NCI-H1930 (cell line): ENCODE data around the gene THAP11.
"Not testable (repeated sequence)": the region's sequence is repeated elsewhere in the genome, so short reads cannot be mapped to it uniquely, and the experiment has no call there.

Experiments used
- DNase-seq, 2 experiments: peaks; one replicate each; lab custom pipeline; 2025; lab: John Stamatoyannopoulos, UW

THAP11 gene

GRCh38 chr16:67837190-67837589 lies 4.9 kb upstream of the THAP11 start:
- DNase-seq = not testable (repeated sequence)

- no peak for DNase-seq
Measured at GRCh38 chr16:67837811-67838210, 4.3 kb upstream of the THAP11 start.

GRCh38 chr16:67841198-67841815 lies 813 bp upstream of the THAP11 start:
- DNase-seq = no peak

GRCh38 chr16:67842509-67843342 lies 606 bp downstream of the THAP11 start:
- DNase-seq = peak in 1 of 2 experiments; percentile 39

GRCh38 chr16:67843343-67843765 lies 1.2 kb downstream of the THAP11 start:
- no peak for DNase-seq

GRCh38 chr16:67844497-67844896 lies 2.4 kb downstream of the THAP11 start:
- DNase-seq = no peak

GRCh38 chr16:67845291-67846062 lies 3.4 kb downstream of the THAP11 start:
- no peak for DNase-seq

GRCh38 chr16:67846063-67846319 lies 3.9 kb downstream of the THAP11 start:
- no peak for DNase-seq

GRCh38 chr16:67846320-67847063 lies 4.4 kb downstream of the THAP11 start, which contains the start of gene NUTF2:
Gene NUTF2 (plus strand): TSS chr16:67846933. CDS start chr16:67865131, 18,198 bp downstream.
- peak; percentile 89 for DNase-seq

GRCh38 chr16:67847064-67847861 lies 5.1 kb downstream of the THAP11 start, which contains the start of gene CENPT:
Gene CENPT (minus strand): TSS chr16:67847693. CDS start chr16:67833859, 13,834 bp downstream.
- peak in 1 of 2 experiments; percentile 59 for DNase-seq

GRCh38 chr16:67848118-67848517 lies 6.0 kb downstream of the THAP11 start:
- DNase-seq = no peak

GRCh38 chr16:67853670-67854069 lies 11.6 kb downstream of the THAP11 start:
- DNase-seq = no peak

- no peak for DNase-seq
Measured at GRCh38 chr16:67855789-67856188, 13.7 kb downstream of the THAP11 start.

- DNase-seq = no peak
Measured at GRCh38 chr16:67856927-67857546, 14.9 kb downstream of the THAP11 start.

GRCh38 chr16:67857547-67858233 lies 15.6 kb downstream of the THAP11 start:
- DNase-seq = no peak

GRCh38 chr16:67858500-67858899 lies 16.4 kb downstream of the THAP11 start:
- no peak for DNase-seq

- DNase-seq = no peak
Measured at GRCh38 chr16:67860589-67861398, 18.7 kb downstream of the THAP11 start.

- no peak for DNase-seq
Measured at GRCh38 chr16:67861877-67862276, 19.8 kb downstream of the THAP11 start.
